GM20431 (cell line): ENCODE data around the gene ARSA.

Experiments
- in situ Hi-C: fragments of 300-500 bp; cut with MseI, MboI; formaldehyde crosslinking; loops from one replicate; pipeline ENCODE4 v1.15.0; 2020; ENCODE audit warnings: low sequenced_read_pairs; ENCODE audit not compliant: unreplicated experiment

Gene ARSA

DNA sequence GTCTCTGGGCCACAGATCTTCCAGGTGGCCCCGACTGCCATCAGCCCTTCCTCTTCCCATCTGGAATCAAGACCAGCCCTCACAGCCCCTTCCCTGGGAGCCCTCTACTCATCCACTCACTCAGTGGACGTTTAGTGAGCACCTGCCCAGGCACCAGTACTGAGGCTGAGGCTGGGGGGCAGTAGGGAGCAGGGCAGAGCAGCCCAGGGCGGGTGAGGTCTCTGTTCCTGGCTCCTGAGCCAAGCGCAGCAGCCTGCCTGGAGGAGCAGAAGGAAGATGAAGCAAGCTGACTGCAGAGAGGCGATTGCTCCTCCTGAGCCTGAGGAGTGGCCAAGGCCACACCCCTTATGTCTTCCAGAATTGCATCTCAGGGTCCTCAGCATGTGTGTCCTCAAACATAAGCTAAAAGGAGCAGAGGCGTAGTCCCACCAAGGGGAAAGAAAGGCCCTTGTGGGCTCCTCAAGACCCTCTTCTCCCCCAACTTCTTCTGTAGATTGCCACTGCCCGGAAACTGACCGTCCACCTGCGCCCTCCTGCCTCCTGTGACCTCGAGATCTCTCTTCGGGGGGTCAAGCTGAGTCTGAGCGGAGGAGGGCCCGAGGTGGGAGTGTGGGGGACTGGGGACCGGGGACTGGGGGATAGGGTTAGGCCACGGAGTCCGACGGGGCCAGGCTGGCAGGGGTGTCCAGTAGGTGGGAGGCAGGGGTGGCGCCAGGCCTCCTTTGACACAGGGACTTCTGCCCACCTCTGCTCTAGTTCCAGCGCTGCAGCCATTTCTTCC, 21.6 kb downstream of the ARSA start:
- in situ Hi-C loops, result no loop called here

DNA sequence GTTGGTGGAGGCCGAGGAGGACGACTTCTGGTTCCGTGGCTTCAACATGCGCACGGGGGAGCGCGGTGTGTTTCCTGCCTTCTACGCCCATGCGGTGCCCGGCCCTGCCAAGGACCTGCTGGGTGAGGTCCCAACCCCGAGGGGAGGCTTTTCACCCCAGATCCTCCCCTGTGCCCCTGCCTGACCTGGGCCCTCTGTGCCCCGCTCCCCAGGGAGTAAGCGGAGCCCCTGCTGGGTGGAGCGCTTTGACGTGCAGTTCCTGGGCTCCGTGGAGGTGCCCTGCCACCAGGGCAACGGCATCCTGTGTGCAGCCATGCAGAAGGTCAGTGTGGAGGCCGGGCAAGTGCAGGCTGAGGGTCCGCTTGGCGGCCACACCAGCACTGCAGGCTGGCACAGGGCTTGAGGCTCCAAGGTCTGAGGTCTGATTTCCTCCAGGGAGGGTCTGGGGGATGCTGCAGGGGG, 22.3 kb downstream of the ARSA start:
- in situ Hi-C loops, result no loop called here

GRCh38 chr22:50605002-50605612, 22.8 kb downstream of the ARSA start:
- in situ Hi-C loops, result no loop called here

- in situ Hi-C loops, result no loop called here
Observed at GRCh38 chr22:50604256-50605001, 23.5 kb downstream of the ARSA start.

- in situ Hi-C loops, result no loop called here
Observed at GRCh38 chr22:50603511-50604255, 24.3 kb downstream of the ARSA start.

GRCh38 chr22:50602338-50602700, 25.6 kb downstream of the ARSA start:
- in situ Hi-C loops, result no loop called here

GRCh38 chr22:50601669-50602337, 26.1 kb downstream of the ARSA start:
- in situ Hi-C loops, result no loop called here

GRCh38 chr22:50600967-50601668, 26.8 kb downstream of the ARSA start:
- in situ Hi-C loops, result no loop called here

- in situ Hi-C loops, result no loop called here
Observed at GRCh38 chr22:50600538-50600937, 27.4 kb downstream of the ARSA start, which contains the start of gene MAPK8IP2. MAPK8IP2 (plus strand) TSS chr22:50600793; CDS start chr22:50600819, 26 bp downstream.

DNA sequence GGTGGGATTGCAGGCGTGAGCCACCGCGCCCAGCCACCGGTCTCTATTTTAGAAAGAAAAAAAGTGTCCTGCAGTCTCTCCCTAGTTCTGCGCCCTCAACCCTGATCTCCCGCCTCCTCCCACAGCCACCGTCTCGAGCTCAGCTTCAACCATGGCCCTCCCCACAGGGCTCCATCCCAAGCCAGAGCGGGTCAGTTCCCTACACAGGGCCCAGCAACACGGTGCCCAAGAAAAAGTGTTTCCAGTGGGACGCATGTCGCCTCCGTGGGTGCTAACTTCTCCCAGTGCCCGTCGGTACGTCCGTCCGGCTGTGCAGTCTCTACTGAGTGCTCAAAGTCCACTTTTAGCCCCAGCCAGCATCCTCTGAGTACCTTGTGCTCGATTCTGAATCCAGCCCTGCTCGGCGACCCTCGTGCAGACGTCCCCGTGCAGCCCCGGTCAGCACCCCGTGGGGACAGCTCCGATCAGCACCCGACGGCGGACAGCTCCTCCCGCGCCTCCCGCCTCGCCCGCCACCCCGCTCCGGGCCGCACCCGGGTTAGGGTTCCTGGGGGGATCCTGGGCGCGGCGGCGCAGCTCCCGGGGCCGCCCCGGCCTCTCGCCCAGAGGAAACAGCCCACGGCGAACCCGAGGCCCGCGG, 28.0 kb downstream of the ARSA start:
- in situ Hi-C loops, result no loop called here

GRCh38 chr22:50597097-50597496, 30.9 kb downstream of the ARSA start:
- in situ Hi-C loops, result no loop called here

GRCh38 chr22:50595189-50595588, 32.8 kb downstream of the ARSA start:
- in situ Hi-C loops, result no loop called here

- in situ Hi-C loops, result no loop called here
Observed at GRCh38 chr22:50587407-50587806, 40.5 kb downstream of the ARSA start.

DNA sequence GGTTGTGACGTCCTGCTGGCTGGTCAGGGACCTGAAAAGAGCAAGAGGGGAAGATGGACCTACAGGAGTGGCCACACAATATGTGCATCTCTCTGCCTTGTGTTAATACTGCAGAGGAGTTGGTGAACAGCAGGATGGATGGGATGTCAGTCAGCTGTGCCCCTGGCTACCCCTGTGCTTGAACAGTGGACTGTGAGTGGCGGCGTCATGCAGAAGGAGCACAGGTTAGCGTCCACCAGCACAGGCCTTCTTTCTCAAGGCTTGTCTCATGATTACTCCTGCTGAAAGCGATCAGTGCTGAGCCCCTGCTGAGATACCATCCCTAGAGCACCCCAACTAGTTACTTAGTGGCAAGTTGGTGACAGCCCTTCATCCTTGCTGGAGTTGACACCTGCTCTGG, 41.5 kb downstream of the ARSA start:
- in situ Hi-C loops, result no loop called here

- in situ Hi-C loops, result no loop called here
Observed at GRCh38 chr22:50585781-50586180, 42.2 kb downstream of the ARSA start.

- in situ Hi-C loops, result no loop called here
Observed at GRCh38 chr22:50585238-50585637, 42.7 kb downstream of the ARSA start.

DNA sequence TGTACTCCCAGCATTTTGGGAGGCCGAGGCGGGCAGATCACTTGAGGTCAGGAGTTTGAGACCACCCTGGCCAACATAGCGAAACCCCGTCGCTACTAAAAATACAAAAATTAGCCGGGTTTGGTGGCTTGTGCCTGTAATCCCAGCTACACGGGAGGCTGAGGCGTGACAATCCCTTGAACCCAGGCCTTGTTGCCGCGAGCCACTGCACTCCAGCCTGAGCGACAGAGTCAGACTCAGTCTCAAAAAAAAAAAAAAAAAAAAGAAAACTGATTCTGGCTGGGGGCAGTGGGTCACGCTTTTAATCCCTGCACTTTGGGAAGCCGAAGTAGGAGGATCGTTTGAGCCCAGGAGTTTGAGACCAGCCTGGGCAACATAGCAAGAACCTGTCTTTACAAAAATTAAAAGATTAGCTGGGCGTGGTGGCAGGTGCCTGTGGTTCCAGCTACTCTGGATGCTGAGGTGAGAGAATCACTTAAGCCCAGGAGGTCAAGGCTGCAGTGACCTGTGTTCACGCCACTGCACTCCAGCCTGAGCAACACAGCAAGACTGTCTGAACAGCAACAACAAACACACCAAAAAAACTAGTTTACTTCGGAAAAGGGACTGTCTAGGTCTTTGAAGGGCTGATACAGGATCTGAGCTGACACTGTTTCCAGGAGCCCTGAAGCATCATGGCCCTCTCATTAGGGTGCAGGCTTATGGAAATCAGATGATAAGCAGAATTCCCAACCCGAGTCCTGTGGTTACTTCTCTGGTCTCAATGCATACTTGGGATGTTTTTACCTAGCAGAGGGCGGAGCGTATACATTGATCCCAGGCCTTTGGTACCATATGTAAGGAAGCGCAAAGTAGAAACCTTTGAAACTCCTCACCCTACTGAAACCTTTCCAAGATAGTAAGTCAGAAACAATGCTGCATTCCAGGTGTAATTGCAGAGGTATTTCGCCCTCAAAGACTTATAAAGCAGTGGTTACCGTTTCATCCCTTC, 43.6 kb downstream of the ARSA start:
- in situ Hi-C loops, result no loop called here
